Left cardiac atrium (tissue), 4 donors: Measurements from ENCODE around the gene SND1. TPM values are rescaled to one million over a fixed set of nuclear protein-coding genes. Genes with fewer than 3 reads are reported as not detected.
A peak's percentile ranks its signal among the peaks of the same experiment; 100 is the strongest.

Experiments used
- ATAC-seq, 2 donors: fragments of 200-7000 bp; cut with Tn5 transposase; one replicate each; pipeline ENCODE4 v1.9.1; 2020; ENCODE audit warnings: mild to moderate bottlenecking in 2 of 2, moderate library complexity in 2 of 2
- DNase-seq: peaks from one replicate; pipeline ENCODE4 v3.0.0-alpha.2; 2020
- intact Hi-C, 2 donors: fragments of 100-400 bp; cut with DNase I; formaldehyde crosslinking; loops; one replicate each; pipeline versions ENCODE4 v1.14.1 to v1.15.1; 2022 to 2023
- microRNA-seq, 2 donors: library from miRNA; unstranded; fragments of <30 nt; microRNA quantifications; one replicate each; pipeline ENCODE4 v1.2.0, GENCODE V29; 2020
- total RNA-seq, 2 donors: library from RNA; stranded (reverse); fragmentation: NEBNext Ultra II Directional; extraction: Animal tissue kit (Norgen Biotek cat#: 25700); gene quantifications; one replicate each; pipeline ENCODE4 v1.2.1, GENCODE V29; 2021
- donor health status: DM: no; HTN: yes; CAD: no.
- donor health status: DM: no; HTN: yes; CAD: no; lungs with severe emphysema.
- donor health status: DM: yes; HTN: yes; CAD: no.
- donor health status: Dilated cardiomyopathy.

The SND1 gene
- total RNA-seq, 2 donors from 2014 or later = 91.8 to 111 TPM

- no peak for DNase-seq
- ATAC-seq = no peak
- intact Hi-C loops = no loop called here
Measured at GRCh38 chr7:128129224-128129864, 477.4 kb downstream of the SND1 start.

GRCh38 chr7:128131115-128131514, 479.1 kb downstream of the SND1 start:
- ATAC-seq = no peak
- intact Hi-C loops = loop anchor here in 1 of 2 donors (10.0 kb wide), 1 partner anchor 426 kb away; no protein-coding TSS in a partner anchor
- DNase-seq = no peak

GRCh38 chr7:128131731-128132130, 479.7 kb downstream of the SND1 start:
- no peak for ATAC-seq
- no peak for DNase-seq
- intact Hi-C loops = loop anchor here in 1 of 2 donors (10.0 kb wide), 1 partner anchor 427 kb away; no protein-coding TSS in a partner anchor

DNA sequence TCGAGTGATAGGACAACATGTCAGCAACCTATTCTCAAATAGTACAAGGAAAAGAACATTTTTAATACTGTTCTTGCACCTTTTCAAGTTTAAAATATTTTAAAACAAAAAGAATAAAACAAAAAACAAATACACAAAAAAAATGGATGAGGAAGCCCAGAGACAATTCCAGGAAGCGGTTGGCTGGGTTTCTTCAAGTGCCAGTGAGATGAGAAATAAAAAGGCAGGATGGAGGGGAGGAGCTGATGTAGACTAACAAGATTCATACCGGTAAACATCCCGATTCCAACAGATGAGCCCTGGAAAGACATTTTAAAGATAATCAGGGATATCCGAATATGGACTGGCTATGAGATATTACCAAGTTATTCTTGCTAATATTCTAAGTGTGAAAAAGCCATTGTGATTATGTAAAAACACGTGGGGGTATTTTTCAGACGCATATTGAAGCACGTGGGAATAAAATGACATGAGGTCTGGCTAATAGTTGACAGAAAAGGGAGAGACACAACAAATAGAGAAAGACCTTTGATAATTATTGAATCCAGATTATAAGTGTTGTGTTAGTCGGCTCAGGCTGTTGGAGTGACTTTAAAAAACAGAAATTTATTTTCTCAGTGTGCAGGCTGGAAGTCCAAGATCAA, 480.6 kb downstream of the SND1 start:
- ATAC-seq (no peak), DNase-seq (no peak)
- intact Hi-C loops = loop anchor here in 1 of 2 donors (10.0 kb wide), 1 partner anchor 428 kb away; no protein-coding TSS in a partner anchor

- intact Hi-C loops = loop anchor here (2.0 to 10.0 kb wide), 3 partner anchors 72 to 430 kb away; no protein-coding TSS in a partner anchor
- ATAC-seq (peak in 1 of 2 donors; percentile 16), DNase-seq (no peak)
Measured at GRCh38 chr7:128135159-128135514, 483.1 kb downstream of the SND1 start.

GRCh38 chr7:128135515-128136214, 483.7 kb downstream of the SND1 start:
- ATAC-seq (peak; percentile 95 to 96), DNase-seq (peak; percentile 59)
- intact Hi-C loops = loop anchor here (2.0 to 10.0 kb wide), 3 partner anchors 72 to 431 kb away; no protein-coding TSS in a partner anchor

GRCh38 chr7:128136215-128136597, 484.2 kb downstream of the SND1 start:
- intact Hi-C loops = loop anchor here (5.0 to 10.0 kb wide), 2 partner anchors 71 to 431 kb away; no protein-coding TSS in a partner anchor
- DNase-seq (no peak), ATAC-seq (peak; percentile 35 to 39)

GRCh38 chr7:128137181-128137580, 485.2 kb downstream of the SND1 start:
- no peak for DNase-seq
- ATAC-seq = no peak
- intact Hi-C loops = loop anchor here (5.0 to 10.0 kb wide), 2 partner anchors 70 to 432 kb away; no protein-coding TSS in a partner anchor

GRCh38 chr7:128139406-128139805, 487.4 kb downstream of the SND1 start:
- no peak for ATAC-seq
- intact Hi-C loops = loop anchor here (5.0 to 10.0 kb wide), 2 partner anchors 68 to 435 kb away; no protein-coding TSS in a partner anchor
- DNase-seq = no peak

DNA sequence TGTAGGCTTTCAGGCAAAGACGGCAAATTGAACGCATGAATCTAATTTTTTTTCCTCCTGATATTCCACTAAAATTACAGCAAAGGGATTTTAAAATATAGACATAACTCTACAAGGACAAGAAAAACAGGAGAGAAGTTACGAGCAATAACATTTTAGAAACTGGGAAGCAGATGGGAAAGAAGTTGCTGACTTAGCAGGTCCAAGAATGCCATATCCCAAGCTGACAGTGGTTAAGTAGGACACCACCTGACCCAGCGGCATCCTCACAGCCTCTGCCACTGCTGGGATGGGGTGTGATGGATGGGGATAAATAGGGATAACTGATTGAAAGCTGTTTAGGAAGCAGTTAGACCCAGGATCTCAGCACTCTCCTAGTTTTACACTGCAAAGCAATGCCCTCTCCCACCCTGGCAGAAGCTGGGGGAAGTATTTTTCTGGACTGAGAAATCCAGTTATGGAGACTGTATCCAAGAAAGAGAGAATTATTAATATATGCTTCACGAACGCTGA, 489.7 kb downstream of the SND1 start:
- DNase-seq = no peak
- ATAC-seq = no peak
- intact Hi-C loops = no loop called here

Small RNA genes within 50 kb of the gene (microRNA-seq; reads per million reads assigned to microRNA genes)
- gene MIR593 = 0 reads per million in 2 donors

Other genes with a start within 250 kb of the SND1 start
- 1 to 10 TPM; 7.9 to 9.0 TPM for gene GCC1, start 66.6 kb upstream of the SND1 start, total RNA-seq
- gene ARF5, start 63.8 kb upstream of the SND1 start, total RNA-seq = 10 to 100 TPM; 72.2 to 91.1 TPM
- under 1 TPM in 1 of 2 donors, not detected in 1; 0.99 TPM for gene FSCN3, start 58.5 kb upstream of the SND1 start, total RNA-seq
- not detected for gene PAX4, start 34.1 kb upstream of the SND1 start, total RNA-seq